Pancreas (tissue), 10 donors: ENCODE measurements around the gene TXNDC11. TPM values are rescaled to one million over a fixed set of nuclear protein-coding genes. Genes with fewer than 3 reads are reported as not detected.
"Not testable (repeated sequence)": the region's sequence is repeated elsewhere in the genome, so short reads cannot be mapped to it uniquely, and the experiment has no call there.

Source experiments
- ATAC-seq, 4 donors: fragments of 200-7000 bp; cut with Tn5 transposase; one replicate each; pipeline versions ENCODE4 v1.8.0 to v1.9.1; 2020; ENCODE audit warnings: mild to moderate bottlenecking in 4 of 4, moderate library complexity in 4 of 4
- DNase-seq, 6 donors: peaks; one replicate each; pipeline ENCODE4 v3.0.0-alpha.2; 2020
- FAIRE-seq: peaks from 2 replicates; lab custom pipeline; 2012; peaks lifted over from hg19 to GRCh38; lab: Jason Lieb, UNC
- H3K27ac ChIP-seq, 4 donors: fragments of 200-600 bp; sonication (generic); 1 replicate in 3 of 4; 2 replicates in 1 of 4; pipeline versions ENCODE4 v1.5.0 to v1.8.0; 2020
- H3K27me3 ChIP-seq, 4 donors: fragments of 200-600 bp; one replicate each; pipeline ENCODE4 v1.8.0; 2021
- H3K36me3 ChIP-seq, 3 donors: fragments of 200-600 bp; sonication (generic) in 1 of 3; one replicate each; pipeline versions ENCODE4 v1.5.0 to v1.8.0; 2020 to 2021
- H3K4me1 ChIP-seq, 3 donors: fragments of 200-600 bp; one replicate each; pipeline ENCODE4 v1.8.0; 2021
- H3K4me3 ChIP-seq, 4 donors: fragments of 200-600 bp; sonication (generic) in 2 of 4; one replicate each; pipeline versions ENCODE4 v1.5.0 to v1.8.0; 2020 to 2021
- H3K9me3 ChIP-seq, 4 donors: fragments of 200-600 bp; one replicate each; pipeline ENCODE4 v1.8.0; 2021
- CTCF ChIP-seq, 4 donors: fragments of 200-600 bp; sonication (generic) in 3 of 4; IDR thresholded peaks; one replicate each; pipeline versions ENCODE4 v1.5.0 to v1.8.0; 2021; ENCODE audit warnings: antibody characterized with exemption in 4 of 4
- WGBS, 2 donors: extraction: QIAGEN DNeasy Blood & Tissue Kit; methylation state at CpG; one replicate each; pipeline ENCODE4 v1.1.7; 2013; 5-methylcytosine and 5-hydroxymethylcytosine counted together
- intact Hi-C, 3 donors: fragments of 100-400 bp; cut with DNase I; formaldehyde crosslinking; loops; one replicate each; pipeline versions ENCODE4 v1.11.1 to v1.14.2; 2022
- polyA plus RNA-seq, 2 donors: library from polyadenylated mRNA; stranded (reverse); fragments of 200-250 nt; gene quantifications; one replicate each; pipeline ENCODE4 v1.2.3, GENCODE V29; 2013
- total RNA-seq, 6 donors: library from RNA; stranded (reverse); fragmentation: NEBNext Ultra II Directional in 4 of 6; extraction: Animal tissue kit (Norgen Biotek cat#: 25700) in 4 of 6; gene quantifications; one replicate each; pipeline versions ENCODE4 v1.2.1 to v1.2.4, GENCODE V29; 2021 to 2023
- donor health status: healthy with polysubstance abuse.
- donor health status: DM: no; HTN: no; CAD: no; lungs with moderate emphysema.
- donor health status: DM: no; HTN: no; CAD: no.
- donor health status: control.
- donor health status: control.
- donor health status: Bipolar disorder and iron deficiency.
- donor health status: DM: yes; HTN: yes; CAD: no.
- donor health status: DM: no; HTN: no; CAD: no.
- donor health status: DM: no; HTN: no; CAD: no.
- donor health status: DM: yes; HTN: yes; CAD: no.

TXNDC11 gene, protein sequence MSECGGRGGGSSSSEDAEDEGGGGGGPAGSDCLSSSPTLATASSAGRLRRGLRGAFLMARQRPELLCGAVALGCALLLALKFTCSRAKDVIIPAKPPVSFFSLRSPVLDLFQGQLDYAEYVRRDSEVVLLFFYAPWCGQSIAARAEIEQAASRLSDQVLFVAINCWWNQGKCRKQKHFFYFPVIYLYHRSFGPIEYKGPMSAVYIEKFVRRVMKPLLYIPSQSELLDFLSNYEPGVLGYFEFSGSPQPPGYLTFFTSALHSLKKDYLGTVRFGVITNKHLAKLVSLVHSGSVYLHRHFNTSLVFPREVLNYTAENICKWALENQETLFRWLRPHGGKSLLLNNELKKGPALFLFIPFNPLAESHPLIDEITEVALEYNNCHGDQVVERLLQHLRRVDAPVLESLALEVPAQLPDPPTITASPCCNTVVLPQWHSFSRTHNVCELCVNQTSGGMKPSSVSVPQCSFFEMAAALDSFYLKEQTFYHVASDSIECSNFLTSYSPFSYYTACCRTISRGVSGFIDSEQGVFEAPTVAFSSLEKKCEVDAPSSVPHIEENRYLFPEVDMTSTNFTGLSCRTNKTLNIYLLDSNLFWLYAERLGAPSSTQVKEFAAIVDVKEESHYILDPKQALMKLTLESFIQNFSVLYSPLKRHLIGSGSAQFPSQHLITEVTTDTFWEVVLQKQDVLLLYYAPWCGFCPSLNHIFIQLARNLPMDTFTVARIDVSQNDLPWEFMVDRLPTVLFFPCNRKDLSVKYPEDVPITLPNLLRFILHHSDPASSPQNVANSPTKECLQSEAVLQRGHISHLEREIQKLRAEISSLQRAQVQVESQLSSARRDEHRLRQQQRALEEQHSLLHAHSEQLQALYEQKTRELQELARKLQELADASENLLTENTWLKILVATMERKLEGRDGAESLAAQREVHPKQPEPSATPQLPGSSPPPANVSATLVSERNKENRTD
- 10 to 100 TPM; 28.1 to 38.9 (median 35.9) TPM for total RNA-seq
- 10 to 100 TPM; 54.7 to 80.8 TPM for polyA plus RNA-seq

DNA sequence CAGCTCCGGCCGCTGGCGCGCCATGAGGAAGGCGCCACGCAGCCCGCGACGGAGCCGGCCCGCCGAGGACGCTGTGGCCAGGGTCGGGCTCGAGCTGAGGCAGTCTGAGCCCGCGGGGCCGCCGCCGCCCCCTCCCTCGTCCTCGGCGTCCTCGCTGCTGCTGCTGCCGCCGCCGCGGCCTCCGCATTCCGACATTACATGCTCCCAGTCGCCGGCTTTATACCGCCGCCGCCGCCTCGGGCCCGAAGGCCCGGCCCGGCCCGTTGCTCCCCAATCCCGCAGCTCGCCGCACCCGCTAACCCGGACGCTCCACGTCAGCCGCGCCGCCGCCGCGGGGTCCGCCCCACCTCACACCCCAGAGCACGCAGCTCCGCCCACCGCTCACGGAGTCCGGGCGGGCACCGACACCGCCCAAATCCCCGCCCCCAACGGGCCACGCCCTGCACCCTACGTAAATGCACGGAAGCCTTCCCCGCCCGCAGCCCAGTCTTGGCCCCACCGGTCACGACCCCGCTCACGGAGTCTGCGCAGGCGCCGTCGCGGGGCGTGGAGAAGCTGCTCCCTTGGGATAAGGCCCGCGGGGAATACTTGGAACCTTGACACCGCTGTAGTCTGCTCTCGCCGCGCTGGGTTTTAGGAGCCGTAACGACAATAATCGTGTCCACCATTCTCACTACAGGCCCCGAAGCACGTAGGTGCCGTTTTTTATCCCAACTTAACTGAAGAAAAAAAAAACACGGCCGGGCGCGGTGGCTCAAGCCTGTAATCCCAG lies at the start of gene TXNDC11:
TSS of gene TXNDC11 (minus strand) at position 322 of the 772 bp plus-strand sequence. CDS start at position 195, 127 bp downstream.
- FAIRE-seq: no peak
- H3K36me3 ChIP-seq: no peaks in the 10 kb centered on the region
- peak; percentile 90 to 95 (median 92) for ATAC-seq
- H3K27ac ChIP-seq: peak within 1 kb of the TSS; percentile 93 to 99 (median 98)
- no peaks in the 10 kb centered on the region for H3K27me3 ChIP-seq
- no peak for TF ChIP-seq CTCF (IDR thresholded peaks at IDR 0.05)
- peak; percentile 99 to 100 (median 100) for DNase-seq
- H3K4me1 ChIP-seq: peaks cover 23 to 45% (median 31%) of the 10 kb centered on the region in 3 donors
- H3K9me3 ChIP-seq: no peaks in the 10 kb centered on the region
- peak within 1 kb of the TSS; percentile 88 to 99 (median 92) for H3K4me3 ChIP-seq
- WGBS, 2 donors: 0 to 1% methylated on average over 55 to 96 of the region's 96 CpGs
- intact Hi-C loops: no loop called here

- TF ChIP-seq CTCF (IDR thresholded peaks at IDR 0.05): no peak
- H3K27me3 ChIP-seq: no peaks in the 10 kb centered on the region
- DNase-seq: peak in 1 of 6 donors; percentile 35
- whole genome bisulfite sequencing, 2 donors: 82 to 89% methylated on average over 8 of the region's 8 CpGs
- FAIRE-seq: no peak
- H3K4me3 ChIP-seq: no peak overlapping the region
- ATAC-seq: no peak
- peak overlapping the region in 2 of 4 donors; percentile 63 to 69 for H3K27ac ChIP-seq
- peaks cover 25 to 42% (median 39%) of the 10 kb centered on the region in 3 donors for H3K4me1 ChIP-seq
- no peaks in the 10 kb centered on the region for H3K36me3 ChIP-seq
- no peaks in the 10 kb centered on the region for H3K9me3 ChIP-seq
- intact Hi-C loops: loop anchor here in 2 of 3 donors (10.0 kb wide), 2 partner anchors 56 to 396 kb away; no protein-coding TSS in a partner anchor
Measured at GRCh38 chr16:11791144-11791828, 48.6 kb upstream of the TXNDC11 start.

DNA sequence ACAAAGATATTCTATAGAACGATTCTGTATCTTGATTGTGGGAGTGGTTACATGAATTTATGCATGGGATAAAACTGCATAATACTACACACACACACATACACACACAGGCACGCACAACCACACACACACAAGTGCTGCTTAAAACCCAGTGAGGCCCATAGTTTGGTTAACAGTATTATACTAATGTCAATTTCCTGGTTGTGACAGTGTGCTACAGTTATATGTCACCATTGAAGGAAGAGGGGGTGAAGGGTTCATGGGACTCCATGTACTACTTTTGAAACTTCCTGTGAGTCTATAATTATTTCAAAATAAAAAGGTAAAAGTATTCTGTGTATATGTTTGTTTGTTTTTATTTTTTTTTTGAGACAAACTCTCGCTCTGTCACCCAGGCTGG lies 46.3 kb upstream of the TXNDC11 start:
- no peaks in the 10 kb centered on the region for H3K36me3 ChIP-seq
- intact Hi-C loops: no loop called here
- no peaks in the 10 kb centered on the region for H3K27me3 ChIP-seq
- peaks cover 15 to 36% (median 35%) of the 10 kb centered on the region in 3 donors for H3K4me1 ChIP-seq
- no peak for FAIRE-seq
- no peak overlapping the region for H3K4me3 ChIP-seq
- H3K27ac ChIP-seq: no peak overlapping the region
- no peak for ATAC-seq
- no peaks in the 10 kb centered on the region for H3K9me3 ChIP-seq
- no peak for DNase-seq
- no peak for TF ChIP-seq CTCF (IDR thresholded peaks at IDR 0.05)
- 77 to 90% methylated on average over 3 of the region's 3 CpGs for WGBS, 2 donors

DNA sequence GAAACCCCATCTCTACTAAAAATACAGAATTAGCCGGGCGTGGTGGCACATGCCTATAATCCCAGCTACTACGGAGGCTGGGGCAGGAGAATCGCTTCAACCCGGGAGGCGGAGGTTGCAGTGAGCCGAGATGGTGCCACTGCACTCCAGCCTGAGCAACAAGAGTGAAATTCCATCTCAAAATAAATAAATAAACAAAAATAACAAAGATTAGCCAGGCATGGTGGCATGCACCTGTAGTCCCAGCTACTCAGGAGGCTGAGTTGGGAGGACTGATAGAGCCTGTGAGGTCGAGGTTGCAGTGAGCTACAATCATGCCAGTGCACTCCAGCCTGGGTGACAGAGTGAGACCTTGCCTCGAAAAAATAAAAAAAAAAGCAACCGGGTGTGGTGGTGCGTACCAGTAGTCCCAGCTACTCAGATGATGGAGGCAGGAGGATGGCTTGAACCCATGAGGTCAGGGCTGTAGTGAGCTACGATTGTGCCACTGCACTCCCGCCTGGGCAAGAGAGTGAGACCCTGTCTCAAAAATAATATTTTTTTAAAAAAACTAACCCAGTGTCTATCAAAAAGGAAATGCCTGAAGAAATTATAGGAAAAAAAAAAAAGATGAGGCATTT lies 42.4 kb upstream of the TXNDC11 start:
- H3K4me3 ChIP-seq, H3K36me3 ChIP-seq, FAIRE-seq, H3K27me3 ChIP-seq, H3K9me3 ChIP-seq, intact Hi-C loops, DNase-seq, ATAC-seq: not testable (repeated sequence)
- peaks cover 4 to 28% (median 27%) of the 10 kb centered on the region in 3 donors for H3K4me1 ChIP-seq
- 92 to 93% methylated on average over 13 of the region's 13 CpGs for WGBS, 2 donors
- peak overlapping the region in 1 of 4 donors; percentile 87 for H3K27ac ChIP-seq

GRCh38 chr16:11784381-11784780 lies 41.7 kb upstream of the TXNDC11 start:
- ATAC-seq, DNase-seq, H3K9me3 ChIP-seq, H3K27me3 ChIP-seq, H3K4me3 ChIP-seq, FAIRE-seq, intact Hi-C loops, H3K36me3 ChIP-seq: not testable (repeated sequence)
- 89 to 91% methylated on average over 6 of the region's 6 CpGs for WGBS, 2 donors
- Histone ChIP-seq H3K4me1 (peaks cover 4 to 28% (median 27%) of the 10 kb centered on the region in 3 donors), H3K27ac (peak overlapping the region in 3 of 4 donors; percentile 79 to 87 (median 84))
